ENCODE data around the gene LAMA3.

The LAMA3 gene

GRCh38 chr18:23758281-23758680 is 69.0 kb downstream of the LAMA3 start:
- DNase-seq (ENCODE audit: extremely low read depth, low read depth) = no peak
- TF ChIP-seq CTCF (IDR thresholded peaks at IDR 0.05; ENCODE audit: low read depth, low read length) = no peak

GRCh38 chr18:23761941-23762340 is 72.7 kb downstream of the LAMA3 start:
- no peak for TF ChIP-seq CTCF (IDR thresholded peaks at IDR 0.05; ENCODE audit: low read depth, low read length)
- no peak for DNase-seq (ENCODE audit: extremely low read depth, low read depth)

- no peak for TF ChIP-seq CTCF (IDR thresholded peaks at IDR 0.05; ENCODE audit: low read depth, low read length)
- no peak for DNase-seq (ENCODE audit: extremely low read depth, low read depth)
These were observed 74.1 kb downstream of the LAMA3 start for GRCh38 chr18:23763343-23763742.

GRCh38 chr18:23765931-23766330 is 76.7 kb downstream of the LAMA3 start:
- DNase-seq (ENCODE audit: extremely low read depth, low read depth) = no peak
- no peak for TF ChIP-seq CTCF (IDR thresholded peaks at IDR 0.05; ENCODE audit: low read depth, low read length)

GRCh38 chr18:23772327-23773024 is 83.2 kb downstream of the LAMA3 start:
- no peak for DNase-seq (ENCODE audit: extremely low read depth, low read depth)
- TF ChIP-seq CTCF (IDR thresholded peaks at IDR 0.05; ENCODE audit: low read depth, low read length) = no peak

GRCh38 chr18:23776306-23776705 is 87.1 kb downstream of the LAMA3 start:
- TF ChIP-seq CTCF (IDR thresholded peaks at IDR 0.05; ENCODE audit: low read depth, low read length) = no peak
- no peak for DNase-seq (ENCODE audit: extremely low read depth, low read depth)

GRCh38 chr18:23778828-23779227 is 89.6 kb downstream of the LAMA3 start:
- no peak for DNase-seq (ENCODE audit: extremely low read depth, low read depth)

More at GRCh38 chr18:23778828-23779227, 89.6 kb downstream of the LAMA3 start:
- TF ChIP-seq CTCF (IDR thresholded peaks at IDR 0.05; ENCODE audit: low read depth, low read length) = no peak
